SK-N-SH (cell line): ENCODE measurements around the gene CYBC1. TPM values are rescaled to one million over a fixed set of nuclear protein-coding genes. Genes with fewer than 3 reads are reported as not detected.

Experiments used
- CTCF ChIA-PET: fragments of 300-600, 350-600 bp; formaldehyde crosslinking; extraction: SDS; loops from one replicate; lab custom pipeline; 2021; lab: Yijun Ruan, JAX
- POLR2A ChIA-PET: fragments of 350-600 bp; sonication (Branson Sonifier 250); formaldehyde crosslinking; extraction: SDS; loops from one replicate; lab custom pipeline; 2020; ENCODE audit warnings: antibody characterized with exemption, inconsistent platforms; lab: Yijun Ruan, JAX
- DNase-seq: peaks from one replicate; pipeline ENCODE4 v3.0.0; 2012
- H2AFZ ChIP-seq: fragments of 200-600 bp; sonication (generic); 2 replicates; pipeline ENCODE4 v1.8.1; 2016; ENCODE audit warnings: antibody characterized with exemption, mild to moderate bottlenecking, low read depth
- H3F3A ChIP-seq: fragments of 200-600 bp; sonication (generic); replicated peaks from 2 replicates; pipeline ENCODE3; 2016; ENCODE audit warnings: antibody characterized with exemption, mild to moderate bottlenecking; ENCODE audit not compliant: insufficient read depth
- H3K27ac ChIP-seq, 2 experiments: fragments of 200-500 bp in 1 of 2; fragments of 200-600 bp in 1 of 2; sonication (Bioruptor generic) in 1 of 2; sonication (generic), shearing (Covaris generic) in 1 of 2; 2 replicates each; pipeline versions ENCODE4 v1.5.1 to v1.6.1; 2014 to 2016; ENCODE audit warnings: low read depth in 2 of 2, inconsistent platforms in 1 of 2, low read length in 1 of 2, mild to moderate bottlenecking in 1 of 2, mixed read lengths in 1 of 2
- H3K27me3 ChIP-seq: fragments of 200-600 bp; sonication (generic), shearing (Covaris generic); 2 replicates; pipeline ENCODE4 v1.6.1; 2016; ENCODE audit warnings: mixed run types; ENCODE audit not compliant: insufficient read depth
- H3K36me3 ChIP-seq, 2 experiments: fragments of 200-500 bp in 1 of 2; fragments of 200-600 bp in 1 of 2; sonication (Bioruptor generic) in 1 of 2; sonication (generic) in 1 of 2; replicated peaks in 1 of 2; 2 replicates each; pipeline versions ENCODE3 to v1.5.1; 2014 to 2016; ENCODE audit warnings: low read length in 1 of 2, mild to moderate bottlenecking in 1 of 2; ENCODE audit not compliant: insufficient read depth in 2 of 2, control insufficient read depth in 1 of 2
- H3K4me1 ChIP-seq, 2 experiments: fragments of 200-500 bp in 1 of 2; fragments of 200-600 bp in 1 of 2; sonication (Bioruptor generic) in 1 of 2; sonication (generic), shearing (Covaris generic) in 1 of 2; 2 replicates each; pipeline versions ENCODE4 v1.5.1 to v1.6.1; 2014 to 2016; ENCODE audit warnings: low read depth in 1 of 2, low read length in 1 of 2, mixed run types in 1 of 2; ENCODE audit not compliant: insufficient read depth in 2 of 2, control insufficient read depth in 1 of 2
- H3K4me2 ChIP-seq: fragments of 200-600 bp; sonication (generic), shearing (Covaris generic); 2 replicates; pipeline ENCODE4 v1.6.1; 2017; ENCODE audit warnings: mixed run types
- H3K4me3 ChIP-seq, 2 experiments: fragments of 200-500 bp in 1 of 2; fragments of 200-600 bp in 1 of 2; sonication (Bioruptor generic) in 1 of 2; sonication (generic), shearing (Covaris generic) in 1 of 2; 2 replicates each; pipeline versions ENCODE4 v1.5.1 to v1.8.1; 2014 to 2016; ENCODE audit warnings: low read depth in 2 of 2, inconsistent platforms in 1 of 2, low read length in 1 of 2, mild to moderate bottlenecking in 1 of 2, mixed read lengths in 1 of 2, moderate library complexity in 1 of 2
- H3K79me2 ChIP-seq: fragments of 200-600 bp; sonication (generic); 2 replicates; pipeline ENCODE4 v1.8.1; 2017; ENCODE audit warnings: mild to moderate bottlenecking; ENCODE audit not compliant: insufficient read depth
- H3K9ac ChIP-seq: fragments of 200-600 bp; sonication (generic); 2 replicates; pipeline ENCODE4 v1.6.1; 2017; ENCODE audit warnings: mixed run types
- H3K9me2 ChIP-seq: fragments of 200-600 bp; sonication (generic); 2 replicates; pipeline ENCODE4 v1.6.1; 2017; ENCODE audit warnings: mixed run types
- H3K9me3 ChIP-seq: fragments of 200-600 bp; sonication (generic); 2 replicates; pipeline ENCODE4 v1.6.1; 2017; ENCODE audit warnings: mixed run types, mild to moderate bottlenecking, moderate library complexity
- H4K20me1 ChIP-seq: fragments of 200-600 bp; sonication (generic); 2 replicates; pipeline ENCODE4 v1.6.1; 2017; ENCODE audit warnings: mild to moderate bottlenecking, mixed run types; ENCODE audit not compliant: insufficient read depth
- CTCF ChIP-seq: fragments of 200-600 bp; sonication (generic); IDR thresholded peaks from 2 replicates; pipeline ENCODE4 v1.6.1; 2017; ENCODE audit warnings: antibody characterized with exemption, mild to moderate bottlenecking, moderate library complexity
- EZH2phosphoT487 ChIP-seq: fragments of 200-600 bp; sonication (generic); IDR thresholded peaks from 2 replicates; pipeline ENCODE4 v1.6.1; 2017; ENCODE audit warnings: low read depth, mixed run types, mild to moderate bottlenecking, antibody characterized with exemption, moderate library complexity, borderline replicate concordance
- FOSL2 ChIP-seq: IDR thresholded peaks from 2 replicates; pipeline ENCODE4 v1.4.0; 2012; ENCODE audit warnings: low read depth, mild to moderate bottlenecking, moderate library complexity, borderline replicate concordance
- FOXJ3 ChIP-seq: sonication (generic); formaldehyde crosslinking; IDR thresholded peaks from 2 replicates; pipeline ENCODE4 v1.5.1; 2020; ENCODE audit warnings: mild to moderate bottlenecking, missing genetic modification reagents
- FOXM1 ChIP-seq: IDR thresholded peaks from 2 replicates; pipeline ENCODE4 v1.4.0; 2012; ENCODE audit warnings: low read depth, mild to moderate bottlenecking
- IRF3 ChIP-seq: fragments of 150-350 bp; IDR thresholded peaks from 2 replicates; pipeline ENCODE4 v1.6.1; 2016; ENCODE audit warnings: mild to moderate bottlenecking, low read depth, low read length
- PBX3 ChIP-seq: IDR thresholded peaks from 2 replicates; pipeline ENCODE4; 2012
- RXRA ChIP-seq: IDR thresholded peaks from 2 replicates; pipeline ENCODE4 v1.4.0; 2012; ENCODE audit warnings: low read depth, mild to moderate bottlenecking, borderline replicate concordance
- TAF1 ChIP-seq: IDR thresholded peaks from 2 replicates; pipeline ENCODE4 v1.6.1; 2012; ENCODE audit warnings: low read depth, mild to moderate bottlenecking, low read length, moderate library complexity, borderline replicate concordance
- ZBTB33 ChIP-seq: IDR thresholded peaks from 2 replicates; pipeline ENCODE4 v1.4.0; 2012; ENCODE audit warnings: low read depth, borderline replicate concordance
- WGBS: methylation state at CpG from one replicate; pipeline ENCODE4 v1.1.6; 2017; ENCODE audit warnings: low lambda C conversion rate; 5-methylcytosine and 5-hydroxymethylcytosine counted together
- polyA plus RNA-seq, 3 experiments: library from polyadenylated mRNA; depleted of rRNA; stranded (reverse); fragments of >200 nt; gene quantifications; 2 replicates each; pipeline ENCODE4 v1.2.3, GENCODE V29; 2012

The CYBC1 gene
- polyA plus RNA-seq, 1 of the 3 experiments (the other 2 are of a cell fraction): 165 TPM

- ChIA-PET POLR2A (interaction anchor here (0.8 kb wide), 1 partner anchor 9 kb away, joined by 3 read pairs; no protein-coding TSS in a partner anchor), CTCF (interaction anchor here (0.8 to 1.4 kb wide), 5 partner anchors 8 to 25 kb away, joined by 3 to 5 read pairs (median 3); no protein-coding TSS in a partner anchor)
- no peak for DNase-seq
Measured at GRCh38 chr17:82394278-82394677, 56.3 kb downstream of the CYBC1 start.

More at GRCh38 chr17:82394278-82394677, 56.3 kb downstream of the CYBC1 start:
- no peak overlapping the region for H3K9ac ChIP-seq
- no peak overlapping the region for H3K27ac ChIP-seq
- H3K9me2 ChIP-seq: no peaks in the 10 kb centered on the region
- WGBS: 80% methylated on average over 12 of the region's 12 CpGs
- TF ChIP-seq RXRA (no peak), CTCF (no peak), PBX3 (no peak), FOSL2 (no peak), EZH2phosphoT487 (no peak), IRF3 (no peak), FOXM1 (no peak), FOXJ3 (CRISPR knock-in tag) (no peak), ZBTB33 (no peak), TAF1 (no peak)
- H2AFZ ChIP-seq: no peak overlapping the region
- H3K4me2 ChIP-seq: no peak overlapping the region
- peaks cover 0 to 2% of the 10 kb centered on the region in 2 experiments for H3K36me3 ChIP-seq
- no peaks in the 10 kb centered on the region for H3K9me3 ChIP-seq
- H3K4me1 ChIP-seq: peaks cover 3 to 22% of the 10 kb centered on the region in 2 experiments; a peak in 3 of 4 replicates
- no peaks in the 10 kb centered on the region; the same call in 1 of the 2 replicates for H4K20me1 ChIP-seq
- H3F3A ChIP-seq: peaks cover 10% of the 10 kb centered on the region
- no peak overlapping the region for H3K4me3 ChIP-seq
- no peaks in the 10 kb centered on the region for H3K27me3 ChIP-seq
- H3K79me2 ChIP-seq: no peaks in the 10 kb centered on the region
